ENCODE data around the gene NAGS.
"Not testable (repeated sequence)": the region's sequence is repeated elsewhere in the genome, so short reads cannot be mapped to it uniquely, and the experiment has no call there.

DNA sequence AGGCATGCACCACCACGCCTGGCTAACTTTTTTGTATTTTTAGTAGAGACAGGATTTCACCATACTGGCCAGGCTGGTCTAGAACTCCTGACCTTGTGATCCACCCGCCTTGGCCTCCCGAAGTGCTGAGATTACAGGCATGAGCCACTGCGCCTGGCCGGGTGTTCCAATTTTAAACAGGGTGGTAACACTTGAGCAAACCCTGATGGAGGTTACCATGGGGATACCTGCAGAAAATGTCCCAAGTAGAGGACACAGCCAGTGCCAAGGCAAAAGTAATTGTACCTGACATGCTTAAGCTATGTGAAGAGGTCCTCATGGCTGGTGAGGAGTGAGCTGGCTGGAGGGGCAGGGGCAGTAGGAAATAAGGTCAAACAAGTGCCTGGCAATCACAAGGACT, 7.2 kb upstream of the NAGS start:
- not testable (repeated sequence) for TF ChIP-seq POLR2AphosphoS5 (IDR thresholded peaks at IDR 0.05; ENCODE audit: low read length); HDAC6 (IDR thresholded peaks at IDR 0.05; ENCODE audit: unreplicated experiment); ZNF24 (IDR thresholded peaks at IDR 0.05); TBL1XR1 (IDR thresholded peaks at IDR 0.05; ENCODE audit: low read depth, low read length); SREBF2 (IDR thresholded peaks at IDR 0.05; ENCODE audit: low read length); RAD21 (IDR thresholded peaks at IDR 0.05; ENCODE audit: insufficient read depth, low read depth, low read length); SPI1 (IDR thresholded peaks at IDR 0.05; ENCODE audit: borderline replicate concordance, insufficient read depth, low read depth, low read length)

Measured in GM12878 (cell line).